Measurements from ENCODE around the gene EMILIN1. TPM values are rescaled to one million over a fixed set of nuclear protein-coding genes. Genes with fewer than 3 reads are reported as not detected.

EMILIN1 gene
- total and polyA plus RNA-seq, 2 of the 8 experiments (the other 6 are each of a cell fraction or from before 2014, with no cell fraction given), result 1.9 to 3.0 TPM

DNA sequence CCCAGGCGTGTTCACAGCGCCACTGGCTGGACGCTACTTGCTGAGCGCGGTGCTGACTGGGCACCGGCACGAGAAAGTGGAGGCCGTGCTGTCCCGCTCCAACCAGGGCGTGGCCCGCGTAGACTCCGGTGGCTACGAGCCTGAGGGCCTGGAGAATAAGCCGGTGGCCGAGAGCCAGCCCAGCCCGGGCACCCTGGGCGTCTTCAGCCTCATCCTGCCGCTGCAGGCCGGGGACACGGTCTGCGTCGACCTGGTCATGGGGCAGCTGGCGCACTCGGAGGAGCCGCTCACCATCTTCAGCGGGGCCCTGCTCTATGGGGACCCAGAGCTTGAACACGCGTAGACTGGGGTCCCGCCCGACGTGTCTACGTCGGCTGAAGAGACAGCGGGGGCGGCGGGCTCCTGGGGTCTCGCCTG, 7.3 kb downstream of the EMILIN1 start (continued):
- TF ChIP-seq SUZ12 (IDR thresholded peaks at IDR 0.05; ENCODE audit: low read length) (peak; percentile 41; the same call in 1 of the 2 replicates), CHD1 (IDR thresholded peaks at IDR 0.05; ENCODE audit: low read depth, low read length) (no peak), TBP (IDR thresholded peaks at IDR 0.05; ENCODE audit: low read depth, low read length) (no peak), CREB1 (IDR thresholded peaks at IDR 0.05) (0 out of 2 replicates have a peak, but pooled peaks have one; percentile 24), TAF1 (IDR thresholded peaks at IDR 0.05; ENCODE audit: low read depth, low read length) (0 out of 2 replicates have a peak, but pooled peaks have one; percentile 1), EGR1 (IDR thresholded peaks at IDR 0.05; ENCODE audit: borderline replicate concordance, low read depth, low read length) (no peak), ASH2L (IDR thresholded peaks at IDR 0.05; ENCODE audit: low read length) (peak; percentile 59)
- TF ChIP-seq, protein P1, sequence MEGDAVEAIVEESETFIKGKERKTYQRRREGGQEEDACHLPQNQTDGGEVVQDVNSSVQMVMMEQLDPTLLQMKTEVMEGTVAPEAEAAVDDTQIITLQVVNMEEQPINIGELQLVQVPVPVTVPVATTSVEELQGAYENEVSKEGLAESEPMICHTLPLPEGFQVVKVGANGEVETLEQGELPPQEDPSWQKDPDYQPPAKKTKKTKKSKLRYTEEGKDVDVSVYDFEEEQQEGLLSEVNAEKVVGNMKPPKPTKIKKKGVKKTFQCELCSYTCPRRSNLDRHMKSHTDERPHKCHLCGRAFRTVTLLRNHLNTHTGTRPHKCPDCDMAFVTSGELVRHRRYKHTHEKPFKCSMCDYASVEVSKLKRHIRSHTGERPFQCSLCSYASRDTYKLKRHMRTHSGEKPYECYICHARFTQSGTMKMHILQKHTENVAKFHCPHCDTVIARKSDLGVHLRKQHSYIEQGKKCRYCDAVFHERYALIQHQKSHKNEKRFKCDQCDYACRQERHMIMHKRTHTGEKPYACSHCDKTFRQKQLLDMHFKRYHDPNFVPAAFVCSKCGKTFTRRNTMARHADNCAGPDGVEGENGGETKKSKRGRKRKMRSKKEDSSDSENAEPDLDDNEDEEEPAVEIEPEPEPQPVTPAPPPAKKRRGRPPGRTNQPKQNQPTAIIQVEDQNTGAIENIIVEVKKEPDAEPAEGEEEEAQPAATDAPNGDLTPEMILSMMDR (IDR thresholded peaks at IDR 0.05; ENCODE audit: control extremely low read depth in 1 of 3, insufficient read depth in 1 of 3, low read depth in 1 of 3, low read length in 3 of 3), result peak in 2 of 3 experiments; percentile 40 to 51; a peak in 2 of 4 replicates
- TF ChIP-seq, protein P2, sequence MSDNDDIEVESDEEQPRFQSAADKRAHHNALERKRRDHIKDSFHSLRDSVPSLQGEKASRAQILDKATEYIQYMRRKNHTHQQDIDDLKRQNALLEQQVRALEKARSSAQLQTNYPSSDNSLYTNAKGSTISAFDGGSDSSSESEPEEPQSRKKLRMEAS (IDR thresholded peaks at IDR 0.05), result peak; percentile 80
- TF ChIP-seq, protein P3, sequence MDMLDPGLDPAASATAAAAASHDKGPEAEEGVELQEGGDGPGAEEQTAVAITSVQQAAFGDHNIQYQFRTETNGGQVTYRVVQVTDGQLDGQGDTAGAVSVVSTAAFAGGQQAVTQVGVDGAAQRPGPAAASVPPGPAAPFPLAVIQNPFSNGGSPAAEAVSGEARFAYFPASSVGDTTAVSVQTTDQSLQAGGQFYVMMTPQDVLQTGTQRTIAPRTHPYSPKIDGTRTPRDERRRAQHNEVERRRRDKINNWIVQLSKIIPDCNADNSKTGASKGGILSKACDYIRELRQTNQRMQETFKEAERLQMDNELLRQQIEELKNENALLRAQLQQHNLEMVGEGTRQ (IDR thresholded peaks at IDR 0.05; ENCODE audit: low read length), result no peak

Measured in H1 (cell line).